Hematopoietic multipotent progenitor cell treated with erythropoietin and hydrocortisone succinate and interleukin-3 and kit ligand, for 17 days (in vitro differentiated cells): Measurements from ENCODE around the gene GTPBP1.
A peak's percentile ranks its signal among the peaks of the same experiment; 100 is the strongest.

Source experiments
- DNase-seq: peaks from one replicate; pipeline ENCODE4 v3.0.0-alpha.2; 2015; ENCODE audit warnings: low spot score

The GTPBP1 gene

GRCh38 chr22:38704654-38705234 lies 1.0 kb upstream of the GTPBP1 start:
- peak; percentile 58 for DNase-seq

GRCh38 chr22:38706101-38706900 lies 557 bp downstream of the GTPBP1 start:
- DNase-seq: peak; percentile 60

DNA sequence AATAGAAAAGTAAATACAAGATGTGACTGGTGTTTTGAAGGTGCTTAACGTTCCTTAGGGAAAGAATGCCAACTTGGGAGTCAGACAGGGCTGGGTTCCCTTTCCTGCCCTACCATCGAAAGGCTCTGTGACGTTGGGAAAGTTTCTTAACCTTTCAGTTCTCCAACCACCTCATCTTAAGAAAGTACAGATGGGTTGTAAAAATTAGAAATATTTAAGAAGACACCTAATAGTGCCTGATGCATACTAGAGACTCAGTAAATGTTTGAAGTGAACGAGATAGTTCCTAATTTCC lies 1.1 kb downstream of the GTPBP1 start:
- no peak for DNase-seq

GRCh38 chr22:38707346-38707745 lies 1.6 kb downstream of the GTPBP1 start:
- DNase-seq: peak; percentile 72

GRCh38 chr22:38707984-38708383 lies 2.2 kb downstream of the GTPBP1 start:
- peak; percentile 37 for DNase-seq

DNA sequence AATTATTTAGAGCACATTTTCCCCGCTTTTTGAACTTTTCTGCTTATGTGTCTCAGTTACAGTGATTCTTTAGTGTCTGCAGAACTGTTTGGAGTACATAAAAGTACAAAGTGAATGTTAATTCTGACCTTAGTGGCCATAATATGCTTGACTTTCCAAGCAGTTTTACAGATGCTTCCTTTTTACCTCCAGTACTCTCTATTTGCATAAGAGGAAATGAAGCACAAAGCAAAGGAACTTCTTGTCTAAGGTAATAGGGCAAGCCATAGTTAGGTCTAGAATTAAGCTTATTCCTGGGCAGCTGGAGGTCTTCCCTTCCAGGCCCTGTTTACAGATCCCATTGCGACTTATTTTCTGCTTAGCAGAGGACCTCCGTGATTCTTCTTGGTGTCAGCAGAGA lies 3.6 kb downstream of the GTPBP1 start:
- no peak for DNase-seq

GRCh38 chr22:38710351-38710750 lies 4.6 kb downstream of the GTPBP1 start:
- DNase-seq: peak; percentile 77

GRCh38 chr22:38710866-38711265 lies 5.1 kb downstream of the GTPBP1 start:
- no peak for DNase-seq

GRCh38 chr22:38712486-38713207 lies 6.9 kb downstream of the GTPBP1 start:
- no peak for DNase-seq

DNA sequence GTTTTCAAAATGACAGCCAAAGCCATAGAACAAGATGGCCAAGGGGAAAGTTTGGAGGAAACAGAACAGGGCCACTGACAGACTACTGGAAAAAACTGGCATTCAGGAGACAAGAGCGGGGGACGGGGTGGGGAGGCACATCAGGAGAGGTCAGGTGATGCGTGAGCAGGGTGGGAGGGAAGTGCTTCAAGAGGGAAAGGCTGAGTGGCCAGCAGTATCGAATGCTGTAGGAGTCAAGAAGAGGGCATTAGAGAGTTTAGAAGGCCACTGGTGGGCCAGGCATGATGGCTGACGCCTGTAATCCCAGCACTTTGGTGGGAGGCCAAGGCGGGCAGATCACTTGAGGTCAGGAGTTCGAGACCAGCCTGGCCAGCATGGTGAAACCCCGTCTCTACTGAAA lies 8.2 kb downstream of the GTPBP1 start:
- DNase-seq: no peak

DNA sequence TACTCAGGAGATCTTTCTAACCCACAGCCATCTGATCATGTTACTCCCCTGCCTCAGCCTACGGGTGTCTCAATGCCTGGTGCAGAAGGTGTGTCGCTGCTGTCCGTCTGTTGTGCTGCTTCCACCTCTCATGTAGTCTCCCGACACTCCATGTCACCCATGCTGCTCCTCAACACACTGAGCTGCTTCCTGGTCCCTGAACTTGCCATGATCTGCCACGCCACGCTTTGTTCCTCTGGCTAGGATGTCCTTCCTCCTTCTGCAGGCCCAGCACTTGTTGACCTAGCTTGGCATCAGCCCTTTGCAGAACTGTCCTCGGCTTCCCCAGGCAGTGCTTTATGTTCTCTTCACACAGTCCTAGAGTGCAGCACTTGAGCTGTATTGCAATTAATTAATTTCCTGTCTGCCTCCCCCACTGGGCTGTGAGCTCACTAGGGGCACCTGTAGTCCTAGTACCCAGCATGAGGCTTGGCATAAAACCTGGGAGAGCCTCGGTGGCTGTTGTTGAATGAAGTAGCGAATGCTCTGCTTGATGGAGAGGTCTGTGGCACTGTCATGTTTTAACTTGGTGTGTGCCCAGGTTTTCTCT lies 9.5 kb downstream of the GTPBP1 start:
- DNase-seq: no peak

- no peak for DNase-seq
Measured at GRCh38 chr22:38715852-38716251, 10.1 kb downstream of the GTPBP1 start.

DNA sequence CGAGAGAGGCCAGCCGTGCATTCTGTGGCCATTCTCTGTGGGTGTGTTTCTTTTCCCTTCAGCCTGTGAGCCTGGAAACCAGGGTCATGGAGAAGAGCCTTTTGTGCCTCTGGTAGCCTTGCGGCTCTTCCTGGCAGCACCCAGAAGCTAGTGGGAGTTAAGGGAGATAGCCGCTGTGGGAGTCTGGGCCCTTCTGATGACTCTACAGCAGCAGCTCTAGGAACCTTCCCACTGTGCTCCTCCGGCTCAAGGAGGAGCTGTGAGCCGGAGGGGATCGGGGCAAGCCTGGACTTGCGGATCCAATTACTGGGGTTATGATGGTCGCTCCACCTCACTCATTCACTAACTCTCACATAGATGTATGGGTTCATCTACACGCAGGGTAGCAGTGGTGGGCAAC lies 10.5 kb downstream of the GTPBP1 start:
- no peak for DNase-seq

DNA sequence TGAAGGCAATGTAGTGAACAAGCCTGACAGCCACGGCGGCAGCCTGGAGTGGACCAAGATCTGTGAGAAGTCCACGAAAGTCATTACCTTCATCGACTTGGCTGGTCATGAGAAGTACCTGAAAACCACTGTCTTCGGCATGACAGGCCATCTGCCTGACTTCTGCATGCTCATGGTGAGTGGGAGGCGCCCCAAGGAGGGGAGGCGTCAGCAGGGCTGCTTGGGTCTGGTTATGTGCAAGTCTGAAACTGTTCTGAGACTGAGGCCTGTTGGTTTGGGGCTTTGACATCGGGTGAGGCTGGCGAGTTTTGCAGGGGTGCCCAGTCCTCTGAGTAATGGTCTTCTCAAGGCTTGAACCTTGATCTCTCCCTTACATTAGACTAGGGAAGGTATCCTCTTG lies 11.1 kb downstream of the GTPBP1 start:
- DNase-seq: peak; percentile 55

DNA sequence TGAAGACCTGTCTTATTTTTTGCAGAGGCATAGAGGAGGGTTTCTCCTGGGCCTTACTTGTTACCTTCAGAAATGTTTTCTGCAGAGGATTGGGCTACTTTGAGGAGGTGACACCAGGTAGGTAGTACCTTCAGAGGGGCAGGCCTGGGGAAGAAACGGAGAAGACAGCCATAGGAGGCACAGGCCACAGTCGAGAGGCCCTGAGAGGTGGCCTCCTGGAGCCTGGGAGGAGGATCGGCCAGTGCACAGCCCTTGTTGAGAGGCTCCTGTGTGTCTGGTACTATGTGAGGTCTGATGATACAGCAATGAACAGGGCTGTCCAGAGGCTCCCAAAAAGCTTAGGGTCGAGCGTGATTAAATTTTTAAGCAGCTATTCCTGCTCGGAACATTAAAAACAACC lies 11.5 kb downstream of the GTPBP1 start:
- DNase-seq: no peak

- DNase-seq: peak; percentile 52
Measured at GRCh38 chr22:38718414-38718813, 12.7 kb downstream of the GTPBP1 start.

- no peak for DNase-seq
Measured at GRCh38 chr22:38719196-38719595, 13.5 kb downstream of the GTPBP1 start.

DNA sequence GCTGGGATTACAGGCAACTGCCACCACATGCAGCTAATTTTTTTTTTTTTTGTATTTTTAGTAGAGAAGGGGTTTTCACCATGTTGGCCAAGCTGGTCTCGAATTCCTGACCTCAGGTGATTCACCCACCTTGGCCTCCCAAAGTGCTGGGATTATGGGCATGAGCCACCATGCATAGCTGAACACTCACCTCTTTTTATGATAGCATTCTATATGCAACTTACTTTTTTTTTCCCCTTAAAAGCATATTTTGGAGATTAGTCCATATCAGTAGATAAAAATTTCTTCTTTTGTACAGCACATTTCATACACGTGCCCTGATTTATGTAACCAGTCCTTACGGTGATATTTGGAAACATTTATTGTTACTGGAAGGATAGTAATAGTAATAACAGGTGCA lies 14.6 kb downstream of the GTPBP1 start:
- no peak for DNase-seq

GRCh38 chr22:38721551-38721950 lies 15.8 kb downstream of the GTPBP1 start:
- DNase-seq: no peak

DNA sequence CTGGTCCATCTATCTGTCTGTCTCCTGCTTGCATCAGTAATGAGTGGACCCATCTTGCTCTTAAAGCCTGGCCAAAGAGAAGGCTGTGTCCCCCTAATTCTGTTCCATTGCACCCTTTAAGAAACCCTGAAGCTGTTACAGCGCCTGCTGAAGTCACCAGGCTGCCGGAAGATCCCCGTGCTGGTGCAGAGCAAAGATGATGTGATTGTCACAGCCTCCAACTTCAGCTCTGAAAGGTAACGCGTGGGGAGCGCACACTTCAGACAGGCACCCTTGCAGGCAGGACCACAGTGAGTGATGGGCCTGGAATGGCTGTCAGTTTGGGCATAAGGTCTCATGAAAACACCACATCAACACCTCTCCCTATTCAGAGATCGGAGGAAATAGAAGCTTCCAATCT lies 18.4 kb downstream of the GTPBP1 start:
- DNase-seq: no peak

- DNase-seq: peak; percentile 63
Measured at GRCh38 chr22:38724926-38725571, 19.3 kb downstream of the GTPBP1 start.

DNA sequence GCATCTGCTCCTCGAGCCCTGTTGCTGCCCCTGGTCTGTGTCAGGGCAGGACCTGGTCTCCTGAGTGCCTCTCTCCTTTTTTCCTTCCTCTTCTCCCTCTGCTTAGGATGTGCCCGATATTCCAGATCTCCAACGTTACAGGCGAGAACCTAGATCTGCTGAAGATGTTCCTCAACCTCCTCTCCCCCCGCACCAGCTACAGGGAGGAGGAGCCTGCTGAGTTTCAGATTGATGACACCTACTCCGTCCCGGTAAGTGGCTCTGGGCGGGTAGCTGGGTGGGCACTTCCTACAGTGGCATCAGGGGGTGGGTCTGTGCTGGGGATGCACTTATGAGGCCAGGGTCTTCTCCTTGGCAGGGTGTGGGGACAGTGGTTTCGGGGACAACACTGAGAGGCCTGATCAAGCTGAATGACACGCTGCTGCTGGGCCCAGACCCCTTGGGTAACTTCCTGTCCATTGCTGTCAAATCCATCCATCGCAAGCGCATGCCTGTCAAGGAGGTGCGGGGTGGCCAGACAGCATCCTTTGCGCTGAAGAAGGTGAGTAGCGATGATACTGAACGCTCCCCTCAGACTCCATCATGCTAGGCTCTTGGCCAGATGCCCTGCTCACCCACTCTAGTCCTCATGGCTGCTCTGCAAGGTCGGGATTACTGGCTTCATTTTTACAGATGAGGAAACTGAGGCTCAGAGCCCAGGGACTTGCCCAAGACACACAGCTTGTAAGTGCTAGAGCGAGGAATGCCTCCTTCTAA lies 20.3 kb downstream of the GTPBP1 start:
- no peak for DNase-seq
